GM23248 (cell line): ENCODE measurements around the gene PCDHB10. TPM values are rescaled to one million over a fixed set of nuclear protein-coding genes. Genes with fewer than 3 reads are reported as not detected.
A peak's percentile ranks its signal among the peaks of the same experiment; 100 is the strongest.
"Not testable (repeated sequence)": the region's sequence is repeated elsewhere in the genome, so short reads cannot be mapped to it uniquely, and the experiment has no call there.

ENCODE experiments used
- DNase-seq: peaks from one replicate; pipeline ENCODE4 v3.0.0-alpha.2; 2015
- H2AFZ ChIP-seq: fragments of 200-600 bp; sonication (generic); 2 replicates; pipeline ENCODE4 v1.6.1; 2016; ENCODE audit warnings: antibody characterized with exemption
- H3F3A ChIP-seq: fragments of 200-600 bp; sonication (generic); 2 replicates; pipeline ENCODE4 v1.6.1; 2016; ENCODE audit warnings: mild to moderate bottlenecking, antibody characterized with exemption, mixed run types; ENCODE audit not compliant: insufficient read depth
- H3K27ac ChIP-seq: fragments of 200-600 bp; sonication (generic); 2 replicates; pipeline ENCODE4 v1.5.1; 2016; ENCODE audit warnings: mild to moderate bottlenecking
- H3K27me3 ChIP-seq: fragments of 200-600 bp; sonication (generic); replicated peaks from 2 replicates; pipeline ENCODE4 v1.6.1; 2016; ENCODE audit warnings: mild to moderate bottlenecking; ENCODE audit not compliant: insufficient read depth
- H3K36me3 ChIP-seq: fragments of 200-600 bp; sonication (generic); 2 replicates; pipeline ENCODE4 v1.6.1; 2016; ENCODE audit warnings: low read depth, mild to moderate bottlenecking
- H3K4me1 ChIP-seq: fragments of 200-600 bp; sonication (generic); 2 replicates; pipeline ENCODE4 v1.6.1; 2016; ENCODE audit warnings: mild to moderate bottlenecking; ENCODE audit not compliant: insufficient read depth
- H3K4me2 ChIP-seq: fragments of 200-600 bp; sonication (generic); one replicate; pipeline ENCODE4 v1.6.1; 2016; ENCODE audit warnings: mild to moderate bottlenecking; ENCODE audit not compliant: unreplicated experiment
- H3K4me3 ChIP-seq: fragments of 200-600 bp; sonication (generic); 2 replicates; pipeline ENCODE4 v1.5.1; 2016; ENCODE audit warnings: mild to moderate bottlenecking
- H3K79me2 ChIP-seq: fragments of 200-600 bp; sonication (generic); 2 replicates; pipeline ENCODE4 v1.6.1; 2016; ENCODE audit warnings: mild to moderate bottlenecking; ENCODE audit not compliant: insufficient read depth
- H3K9ac ChIP-seq: fragments of 200-600 bp; sonication (generic); 2 replicates; pipeline ENCODE4 v1.6.1; 2016; ENCODE audit warnings: mild to moderate bottlenecking
- H3K9me2 ChIP-seq: fragments of 200-600 bp; sonication (generic); 2 replicates; pipeline ENCODE4 v1.6.1; 2016; ENCODE audit warnings: mixed run types, mild to moderate bottlenecking, moderate library complexity; ENCODE audit not compliant: insufficient read depth
- H3K9me3 ChIP-seq: fragments of 200-600 bp; sonication (generic); one replicate; pipeline ENCODE4 v1.6.1; 2017; ENCODE audit warnings: low read depth
- H4K20me1 ChIP-seq: fragments of 200-600 bp; sonication (generic); 2 replicates; pipeline ENCODE4 v1.6.0; 2016; ENCODE audit not compliant: insufficient read depth
- EZH2 ChIP-seq: fragments of 200-600 bp; sonication (generic); IDR thresholded peaks from 2 replicates; pipeline ENCODE4 v1.6.1; 2018; ENCODE audit warnings: antibody characterized with exemption, mild to moderate bottlenecking; ENCODE audit not compliant: insufficient read depth, poor library complexity, severe bottlenecking
- EZH2phosphoT487 ChIP-seq: fragments of 200-600 bp; sonication (generic); IDR thresholded peaks from 2 replicates; pipeline ENCODE4 v1.6.1; 2018; ENCODE audit warnings: antibody characterized with exemption, moderate library complexity, mild to moderate bottlenecking, low read depth; ENCODE audit not compliant: insufficient read depth
- WGBS, 2 experiments: methylation state at CpG; one replicate each; pipeline ENCODE4 v1.1.6; 2015 to 2017; ENCODE audit warnings: low lambda C conversion rate in 2 of 2, low coverage in 1 of 2; ENCODE audit errors: missing lambda C conversion rate in 2 of 2; 5-methylcytosine and 5-hydroxymethylcytosine counted together
- in situ Hi-C: fragments of 300-500 bp; cut with MboI; formaldehyde crosslinking; loops from 2 replicates; pipeline ENCODE4 v1.15.0; 2020
- polyA plus RNA-seq: library from polyadenylated mRNA; unstranded; fragments of >200 nt; fragmentation: Nextera tagmentation; extraction: Ambion mirVana; gene quantifications from 2 replicates; pipeline ENCODE4 v1.2.1, GENCODE V29; 2016
- total RNA-seq: library from RNA; depleted of rRNA; stranded (reverse); fragments of >200 nt; shearing (Covaris generic); gene quantifications from 2 replicates; pipeline ENCODE4 v1.2.3, GENCODE V29; 2014

PCDHB10 gene
- total and polyA plus RNA-seq, 2 experiments from 2014 or later = 1.3 to 2.9 TPM

GRCh38 chr5:141182248-141182647 is 9.9 kb upstream of the PCDHB10 start, which contains the start of gene PCDHB16:
Gene PCDHB16 (plus strand): TSS chr5:141182387. CDS start chr5:141182560, 173 bp downstream.
- Histone ChIP-seq H3K27me3 (peaks cover 7% of the 10 kb centered on the region; the same call in 1 of the 2 replicates), H3K4me1 (no peaks in the 10 kb centered on the region), H3K9me2 (no peaks in the 10 kb centered on the region), H4K20me1 (no peaks in the 10 kb centered on the region), H3K9ac (peak within 1 kb of the TSS; percentile 79), H3K9me3 (no peaks in the 10 kb centered on the region), H3K79me2 (no peaks in the 10 kb centered on the region), H3K4me2 (peak within 1 kb of the TSS; percentile 53), H2AFZ (peak within 1 kb of the TSS; percentile 87), H3K36me3 (no peaks in the 10 kb centered on the region), H3K4me3 (peak within 1 kb of the TSS; percentile 76), H3F3A (no peaks in the 10 kb centered on the region), H3K27ac (peak within 1 kb of the TSS; percentile 45)
- TF ChIP-seq EZH2phosphoT487 (no peak), EZH2 (no peak)
- peak; percentile 87 for DNase-seq
- WGBS, 2 experiments = 3% methylated on average over 13 of the region's 13 CpGs
- in situ Hi-C loops = loop anchor here (10.0 kb wide), 1 partner anchor 383 kb away; no protein-coding TSS in a partner anchor

GRCh38 chr5:141184117-141184855 is 7.9 kb upstream of the PCDHB10 start:
- not testable (repeated sequence) for H3F3A ChIP-seq, H3K4me3 ChIP-seq, H3K4me2 ChIP-seq, H3K4me1 ChIP-seq, H2AFZ ChIP-seq, H3K9me3 ChIP-seq, H4K20me1 ChIP-seq, H3K36me3 ChIP-seq, DNase-seq, H3K27ac ChIP-seq, H3K79me2 ChIP-seq, H3K9ac ChIP-seq, H3K9me2 ChIP-seq, H3K27me3 ChIP-seq
- in situ Hi-C loops = loop anchor here (10.0 kb wide), 1 partner anchor 381 kb away; no protein-coding TSS in a partner anchor
- WGBS, 2 experiments = 30 to 34% methylated on average over 8 to 33 of the region's 69 CpGs

GRCh38 chr5:141186897-141187512 is 5.1 kb upstream of the PCDHB10 start, which contains the start of gene PCDHB9:
Gene PCDHB9 (plus strand): TSS chr5:141187161. CDS start chr5:141187319, 158 bp downstream.
- H4K20me1 ChIP-seq = no peaks in the 10 kb centered on the region
- in situ Hi-C loops = loop anchor here (10.0 kb wide), 1 partner anchor 378 kb away; no protein-coding TSS in a partner anchor
- TF ChIP-seq EZH2phosphoT487 (no peak), EZH2 (no peak)
- peak within 1 kb of the TSS; percentile 62; the same call in 1 of the 2 replicates for H3K9ac ChIP-seq
- peak within 1 kb of the TSS; percentile 65 for H3K4me2 ChIP-seq
- no peaks in the 10 kb centered on the region for H3K79me2 ChIP-seq
- H3K27me3 ChIP-seq = no peaks in the 10 kb centered on the region
- no peaks in the 10 kb centered on the region for H3K4me1 ChIP-seq
- no peak within 1 kb of the TSS for H3K27ac ChIP-seq
- no peaks in the 10 kb centered on the region for H3K9me2 ChIP-seq
- 9 to 11% methylated on average over 9 of the region's 9 CpGs for WGBS, 2 experiments
- peak within 1 kb of the TSS; percentile 77 for H2AFZ ChIP-seq
- no peaks in the 10 kb centered on the region for H3K9me3 ChIP-seq
- H3F3A ChIP-seq = no peaks in the 10 kb centered on the region
- H3K4me3 ChIP-seq = peak within 1 kb of the TSS; percentile 67
- H3K36me3 ChIP-seq = no peaks in the 10 kb centered on the region
- DNase-seq = peak; percentile 77

- not testable (repeated sequence) for H3K9me2 ChIP-seq, H3K9me3 ChIP-seq, H3K4me3 ChIP-seq, H2AFZ ChIP-seq, H3K9ac ChIP-seq, H3K4me1 ChIP-seq, H3K27ac ChIP-seq, H3F3A ChIP-seq, H3K36me3 ChIP-seq, DNase-seq, H3K79me2 ChIP-seq, H3K4me2 ChIP-seq, H3K27me3 ChIP-seq, H4K20me1 ChIP-seq
- 38 to 44% methylated on average over 24 to 33 of the region's 37 CpGs for WGBS, 2 experiments
- in situ Hi-C loops = loop anchor here (10.0 kb wide), 1 partner anchor 376 kb away; no protein-coding TSS in a partner anchor
Measured at GRCh38 chr5:141188682-141189081, 3.5 kb upstream of the PCDHB10 start.

GRCh38 chr5:141189131-141189530 is 3.0 kb upstream of the PCDHB10 start:
- H3K27ac ChIP-seq, H4K20me1 ChIP-seq, H3K27me3 ChIP-seq, H3K9ac ChIP-seq, H3K9me3 ChIP-seq, DNase-seq, H3K9me2 ChIP-seq, H3K4me2 ChIP-seq, H3K4me1 ChIP-seq, H3K79me2 ChIP-seq, H2AFZ ChIP-seq, H3F3A ChIP-seq, H3K36me3 ChIP-seq, H3K4me3 ChIP-seq: not testable (repeated sequence)
- in situ Hi-C loops = loop anchor here (10.0 kb wide), 1 partner anchor 376 kb away; no protein-coding TSS in a partner anchor
- WGBS, 2 experiments = 41 to 47% methylated on average over 19 to 27 of the region's 35 CpGs

GRCh38 chr5:141194332-141194731 is 2.2 kb downstream of the PCDHB10 start:
- H3K27me3 ChIP-seq, H3K27ac ChIP-seq, DNase-seq, H3K4me1 ChIP-seq, H3K36me3 ChIP-seq, in situ Hi-C loops, H3K79me2 ChIP-seq, H3K9me2 ChIP-seq, H4K20me1 ChIP-seq, H3K4me2 ChIP-seq, H3K9me3 ChIP-seq, H3K4me3 ChIP-seq, H2AFZ ChIP-seq, H3F3A ChIP-seq, H3K9ac ChIP-seq: not testable (repeated sequence)
- WGBS, 2 experiments = 34% methylated on average over 4 to 6 of the region's 37 CpGs
